HK-2 (cell line): ENCODE measurements around the gene CNRIP1.

Experiments used
- DNase-seq: peaks from one replicate; pipeline ENCODE4 v3.0.0-alpha.2; 2018; ENCODE audit not compliant: unreplicated experiment

The CNRIP1 gene

DNA sequence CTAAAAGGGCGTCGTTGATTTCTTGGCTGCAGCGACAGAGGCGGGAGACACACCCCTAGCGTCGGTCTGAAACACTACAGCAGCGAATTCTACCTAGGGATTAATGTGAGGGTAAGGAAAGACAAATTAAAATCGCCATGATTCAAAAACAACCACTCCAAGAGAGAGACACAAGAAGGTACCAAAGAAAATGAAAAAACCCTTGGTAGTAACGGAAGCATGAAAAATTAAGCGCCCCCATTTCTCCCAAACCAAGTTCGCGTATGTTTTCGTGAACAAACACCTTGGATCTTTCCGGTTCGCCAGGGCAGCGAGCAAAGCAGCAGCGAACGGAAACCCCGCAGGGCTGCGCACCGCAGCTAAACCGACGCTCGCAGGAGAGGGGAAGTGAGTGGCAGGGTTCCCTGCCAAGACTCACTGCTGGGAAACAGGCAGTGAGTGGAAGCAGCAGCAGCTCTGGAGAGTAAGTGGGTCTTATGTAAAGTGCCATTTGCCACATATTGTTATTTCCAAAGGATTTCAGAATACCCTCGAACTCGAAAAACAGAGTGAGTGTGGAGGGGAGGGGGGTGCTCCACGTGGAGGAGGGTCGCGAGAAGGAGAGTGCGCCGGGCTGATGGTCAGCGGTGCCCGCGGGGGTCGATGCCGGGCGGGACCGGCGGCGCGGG is 68.4 kb downstream of the CNRIP1 start:
- DNase-seq = peak; percentile 68

DNA sequence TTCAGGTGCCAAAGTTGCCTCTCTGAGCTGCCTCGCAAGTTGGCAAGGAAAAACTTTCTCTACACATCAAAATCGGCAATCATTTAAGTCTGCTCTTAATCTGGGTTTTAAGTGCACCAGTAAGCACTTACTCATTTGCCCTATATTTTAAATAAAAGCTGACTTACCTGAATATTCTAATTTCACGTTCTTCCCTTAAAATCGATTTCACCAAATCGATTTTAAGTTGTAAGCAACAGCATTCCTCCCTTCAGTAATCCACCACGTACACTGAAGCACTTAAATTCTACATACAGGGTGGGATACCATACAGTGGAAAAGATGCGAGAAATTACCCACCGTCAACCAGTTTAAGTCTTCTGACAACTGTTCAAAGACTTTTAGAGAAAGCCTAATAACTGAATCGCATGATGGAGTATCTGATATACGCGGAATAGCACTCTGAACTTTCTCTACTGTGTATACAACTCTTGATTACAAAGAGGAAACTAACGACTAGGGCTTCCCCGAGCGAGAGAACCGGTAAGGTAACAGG is 69.0 kb downstream of the CNRIP1 start:
- no peak for DNase-seq

DNA sequence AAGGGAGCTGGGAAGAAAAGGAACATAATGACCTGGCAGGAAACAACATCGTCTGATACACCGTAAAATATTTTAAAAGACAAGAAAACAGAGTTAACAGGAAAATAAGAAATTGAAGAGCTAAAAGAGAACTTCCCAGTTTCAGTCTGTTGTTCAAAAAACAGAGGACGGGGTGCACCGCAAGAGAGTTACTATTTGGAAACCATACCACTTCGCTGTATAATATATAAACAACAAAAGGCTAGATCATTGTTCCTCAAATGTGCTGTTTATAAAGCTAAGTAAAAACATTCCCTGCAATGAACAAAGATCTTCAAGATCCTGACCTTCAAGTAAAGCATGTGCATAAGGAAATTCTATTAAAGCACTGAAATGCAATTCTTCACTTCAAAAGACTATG is 69.6 kb downstream of the CNRIP1 start:
- DNase-seq = no peak

DNA sequence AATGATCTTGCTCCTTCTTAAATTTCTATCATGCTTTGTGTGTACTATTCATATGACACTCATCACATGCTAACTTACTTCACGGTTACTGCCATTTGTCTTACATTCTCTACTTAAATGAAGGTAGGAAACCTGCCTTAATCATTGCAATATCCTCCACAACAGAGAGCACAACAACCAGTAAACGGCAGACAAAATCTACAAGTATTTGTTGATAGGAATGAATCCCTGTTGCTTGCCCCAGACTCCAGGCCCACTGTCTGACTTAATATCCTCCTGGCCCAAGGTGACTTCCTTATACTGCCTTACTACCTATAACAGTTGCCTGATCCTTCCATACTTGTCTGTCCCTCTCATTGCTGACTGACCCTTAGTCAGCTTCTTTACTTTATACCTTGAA is 70.9 kb downstream of the CNRIP1 start:
- no peak for DNase-seq

DNA sequence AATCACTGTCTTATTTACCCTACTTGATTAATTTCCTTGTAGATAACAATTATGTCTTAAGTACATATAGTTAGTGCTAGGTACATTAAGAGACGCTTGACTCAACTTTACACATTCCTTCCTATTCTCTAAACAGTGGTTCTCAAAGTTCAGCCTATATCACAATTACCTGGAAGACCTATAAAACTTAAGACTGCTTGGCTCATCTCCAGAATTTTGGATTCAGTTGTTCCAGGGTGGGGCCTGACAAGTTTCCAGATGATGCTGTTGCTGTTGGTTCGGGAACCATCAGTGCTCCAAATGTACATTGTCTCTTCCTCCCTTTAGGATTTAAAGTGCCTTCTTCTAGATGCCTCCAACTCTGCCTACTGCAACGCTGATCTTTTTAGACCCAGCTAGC is 71.4 kb downstream of the CNRIP1 start:
- no peak for DNase-seq

DNA sequence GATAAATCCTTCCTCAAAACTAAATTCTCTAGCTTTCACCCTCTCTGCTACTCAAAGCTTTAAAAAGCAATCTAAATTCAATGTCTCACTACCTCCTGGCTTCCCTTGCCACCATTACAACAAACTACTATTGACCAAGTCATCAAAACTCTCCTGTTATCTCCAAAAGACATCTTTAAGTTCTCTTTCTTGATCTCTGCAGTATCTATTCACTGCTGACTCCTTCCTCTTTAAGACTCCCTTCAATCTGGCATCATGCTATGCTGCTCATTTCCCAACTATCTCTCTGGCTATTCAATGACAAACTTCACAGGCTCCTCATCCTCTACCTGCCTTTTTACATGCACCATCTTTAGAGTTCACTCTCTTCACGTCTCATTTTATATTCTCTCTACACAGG is 73.4 kb downstream of the CNRIP1 start:
- no peak for DNase-seq

DNA sequence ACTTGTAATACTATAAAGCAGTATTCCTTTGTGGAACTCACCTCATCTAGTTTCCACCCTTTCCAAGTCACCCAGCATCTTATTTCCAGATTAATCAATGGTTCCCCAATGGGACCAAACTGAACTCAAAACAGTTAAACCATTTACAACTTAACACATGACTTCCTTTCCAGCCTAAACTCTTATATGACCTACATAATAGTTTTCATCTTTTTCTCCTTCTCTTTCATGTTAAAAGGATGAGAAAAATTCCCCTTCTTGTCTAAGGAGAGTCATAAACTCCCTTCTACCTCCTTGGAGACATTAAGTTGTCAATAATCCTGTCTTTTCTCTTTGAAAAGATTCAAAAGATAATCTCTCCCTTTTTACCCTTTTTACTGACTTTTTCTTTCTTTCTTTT is 74.1 kb downstream of the CNRIP1 start:
- no peak for DNase-seq

DNA sequence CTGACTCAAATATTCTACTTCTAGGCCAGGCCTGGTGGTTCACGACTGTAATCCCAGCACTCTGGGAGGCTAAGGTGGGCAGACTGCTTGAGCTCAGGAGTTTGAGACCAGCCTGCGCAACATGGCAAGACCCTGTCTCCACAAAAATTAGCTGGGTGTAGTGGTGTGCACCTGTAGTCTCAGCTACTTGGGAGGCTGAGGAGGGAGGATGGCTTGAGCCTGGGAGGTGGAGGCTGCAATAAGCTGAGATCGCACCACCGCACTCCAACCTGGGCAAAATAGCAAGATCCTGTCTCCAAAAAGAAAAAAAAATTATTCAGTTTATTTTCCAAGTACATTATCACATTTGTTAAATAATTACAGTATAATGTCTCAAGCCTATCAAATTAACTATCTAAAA is 74.7 kb downstream of the CNRIP1 start:
- DNase-seq = no peak

DNA sequence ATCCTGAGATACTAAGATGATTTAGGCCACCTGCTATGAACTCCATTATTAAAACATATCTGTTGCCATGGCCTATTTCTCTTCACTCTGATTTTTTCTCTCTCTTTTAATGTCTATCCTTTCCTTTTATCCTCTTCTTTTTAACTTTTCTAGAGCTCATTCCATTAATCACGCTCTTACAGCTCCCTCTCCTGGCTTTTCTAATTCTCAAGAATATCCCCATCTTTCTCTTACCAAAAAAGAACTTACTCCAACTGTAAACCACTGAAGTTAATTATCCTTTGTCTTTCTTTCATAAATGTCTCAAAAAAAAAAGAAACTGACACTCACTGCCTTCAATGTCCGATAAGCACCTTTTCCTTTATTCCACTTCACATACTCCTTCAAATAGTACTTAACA is 75.3 kb downstream of the CNRIP1 start:
- DNase-seq = no peak
